Neural crest cell (in vitro differentiated cells): ENCODE measurements around the gene UGT1A9. TPM values are rescaled to one million over a fixed set of nuclear protein-coding genes. Genes with fewer than 3 reads are reported as not detected.

ENCODE experiments used
- DNase-seq: peaks from one replicate; pipeline ENCODE4 v3.0.0; 2021; ENCODE audit warnings: low read depth, mixed read lengths, low spot score
- H3K27ac Mint-ChIP-seq: one replicate; pipeline ENCODE4 v1.8.0; 2021; ENCODE audit warnings: mild to moderate bottlenecking, mixed read lengths; ENCODE audit not compliant: unreplicated experiment
- H3K27me3 Mint-ChIP-seq: 2 replicates; pipeline ENCODE4 v1.8.0; 2021; ENCODE audit warnings: low read depth, mild to moderate bottlenecking, mixed read lengths
- H3K36me3 Mint-ChIP-seq: 2 replicates; pipeline ENCODE4 v1.8.0; 2021; ENCODE audit warnings: low read depth, mild to moderate bottlenecking, mixed read lengths
- H3K4me1 Mint-ChIP-seq: 2 replicates; pipeline ENCODE4 v1.8.0; 2021; ENCODE audit warnings: mixed read lengths
- H3K4me3 Mint-ChIP-seq: one replicate; pipeline ENCODE4 v1.8.0; 2021; ENCODE audit warnings: mild to moderate bottlenecking, mixed read lengths
- H3K9me3 Mint-ChIP-seq: 2 replicates; pipeline ENCODE4 v1.8.0; 2021; ENCODE audit warnings: mixed read lengths
- CTCF ChIP-seq: fragments of 200-600 bp; sonication (generic); conservative IDR thresholded peaks from 2 replicates; pipeline ENCODE4 v1.5.0; 2021; ENCODE audit warnings: antibody characterized with exemption, mild to moderate bottlenecking
- total RNA-seq: library from RNA; stranded (reverse); gene quantifications from 2 replicates; pipeline ENCODE4 v1.2.1, GENCODE V29; 2021

The UGT1A9 gene
- total RNA-seq, 1 donor from 2014 or later = not detected

GRCh38 chr2:233815861-233816260 is 144.2 kb downstream of the UGT1A9 start:
- TF ChIP-seq CTCF = no peak
- no peak overlapping the region for H3K27ac Mint-ChIP-seq
- H3K9me3 Mint-ChIP-seq = no peaks in the 10 kb centered on the region
- no peak overlapping the region for H3K4me3 Mint-ChIP-seq
- no peaks in the 10 kb centered on the region for H3K27me3 Mint-ChIP-seq
- H3K4me1 Mint-ChIP-seq = peaks cover 12% of the 10 kb centered on the region
- DNase-seq = no peak
- no peaks in the 10 kb centered on the region for H3K36me3 Mint-ChIP-seq

- Mint-ChIP-seq H3K4me3 (no peak overlapping the region), H3K36me3 (no peaks in the 10 kb centered on the region), H3K27me3 (no peaks in the 10 kb centered on the region), H3K4me1 (peaks cover 12% of the 10 kb centered on the region), H3K27ac (no peak overlapping the region), H3K9me3 (no peaks in the 10 kb centered on the region)
- no peak for TF ChIP-seq CTCF
- no peak for DNase-seq
Measured at GRCh38 chr2:233816334-233816733, 144.6 kb downstream of the UGT1A9 start.

- no peaks in the 10 kb centered on the region for H3K36me3 Mint-ChIP-seq
- no peak overlapping the region for H3K4me3 Mint-ChIP-seq
- H3K27me3 Mint-ChIP-seq = no peaks in the 10 kb centered on the region
- peaks cover 12% of the 10 kb centered on the region for H3K4me1 Mint-ChIP-seq
- H3K27ac Mint-ChIP-seq = no peak overlapping the region
- no peak for DNase-seq
- TF ChIP-seq CTCF = no peak
- H3K9me3 Mint-ChIP-seq = no peaks in the 10 kb centered on the region
Measured at GRCh38 chr2:233816771-233817170, 145.1 kb downstream of the UGT1A9 start.

GRCh38 chr2:233817361-233817911 is 145.7 kb downstream of the UGT1A9 start:
- Mint-ChIP-seq H3K4me3 (no peak overlapping the region), H3K9me3 (no peaks in the 10 kb centered on the region), H3K27me3 (no peaks in the 10 kb centered on the region), H3K27ac (no peak overlapping the region), H3K36me3 (no peaks in the 10 kb centered on the region), H3K4me1 (peaks cover 12% of the 10 kb centered on the region)
- TF ChIP-seq CTCF = no peak
- DNase-seq = no peak

GRCh38 chr2:233817995-233818638 is 146.4 kb downstream of the UGT1A9 start:
- DNase-seq = no peak
- no peak overlapping the region for H3K27ac Mint-ChIP-seq
- TF ChIP-seq CTCF = no peak
- no peaks in the 10 kb centered on the region for H3K36me3 Mint-ChIP-seq
- no peaks in the 10 kb centered on the region for H3K9me3 Mint-ChIP-seq
- H3K27me3 Mint-ChIP-seq = no peaks in the 10 kb centered on the region
- H3K4me3 Mint-ChIP-seq = no peak overlapping the region
- H3K4me1 Mint-ChIP-seq = peaks cover 12% of the 10 kb centered on the region
